ENCODE data around the gene RELB.

The RELB gene

DNA sequence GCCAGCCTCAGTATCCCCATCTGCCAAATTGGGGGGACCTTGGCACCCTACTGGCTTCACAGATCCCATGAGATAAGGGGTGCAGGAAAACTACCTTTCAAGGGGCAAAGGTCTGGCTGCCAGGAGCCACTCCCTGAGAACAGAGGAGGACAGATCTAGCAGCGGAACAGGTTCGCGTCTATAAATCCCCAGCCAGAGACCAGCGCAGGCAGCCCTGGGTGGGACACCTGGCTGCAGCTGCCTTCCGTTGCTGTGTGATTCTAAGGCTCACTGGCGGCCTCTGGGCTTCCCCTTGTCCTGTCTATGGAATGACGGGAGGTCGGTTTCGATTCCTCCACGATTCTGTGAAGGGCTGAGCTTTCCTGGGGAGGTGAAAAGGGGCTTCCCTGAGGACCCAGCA is 7.3 kb downstream of the RELB start:
- H3K4me3 ChIP-seq (ENCODE audit: low read depth in 1 of 2, low read length in 2 of 2): no peak overlapping the region
- H3K27me3 ChIP-seq (ENCODE audit: control insufficient read depth in 1 of 2, insufficient read depth in 2 of 2, low read length in 2 of 2): no peaks in the 10 kb centered on the region
- H3K4me1 ChIP-seq (ENCODE audit: insufficient read depth, low read length): no peaks in the 10 kb centered on the region
- H3K36me3 ChIP-seq (ENCODE audit: insufficient read depth, low read length): peaks cover 10% of the 10 kb centered on the region
- H3K9me3 ChIP-seq (ENCODE audit: low read length): no peaks in the 10 kb centered on the region
- H3K9ac ChIP-seq (ENCODE audit: low read length): no peak overlapping the region
- H3K27ac ChIP-seq (ENCODE audit: low read depth, low read length): no peak overlapping the region

- no peaks in the 10 kb centered on the region for H3K4me1 ChIP-seq (ENCODE audit: insufficient read depth, low read length)
- peaks cover 17% of the 10 kb centered on the region for H3K36me3 ChIP-seq (ENCODE audit: insufficient read depth, low read length)
- no peak overlapping the region for H3K9ac ChIP-seq (ENCODE audit: low read length)
- H3K27me3 ChIP-seq (ENCODE audit: control insufficient read depth in 1 of 2, insufficient read depth in 2 of 2, low read length in 2 of 2): no peaks in the 10 kb centered on the region
- no peak overlapping the region for H3K4me3 ChIP-seq (ENCODE audit: low read depth in 1 of 2, low read length in 2 of 2)
- no peak overlapping the region for H3K27ac ChIP-seq (ENCODE audit: low read depth, low read length)
- H3K9me3 ChIP-seq (ENCODE audit: low read length): no peaks in the 10 kb centered on the region
These were observed 8.5 kb downstream of the RELB start for GRCh38 chr19:45009625-45010255.

DNA sequence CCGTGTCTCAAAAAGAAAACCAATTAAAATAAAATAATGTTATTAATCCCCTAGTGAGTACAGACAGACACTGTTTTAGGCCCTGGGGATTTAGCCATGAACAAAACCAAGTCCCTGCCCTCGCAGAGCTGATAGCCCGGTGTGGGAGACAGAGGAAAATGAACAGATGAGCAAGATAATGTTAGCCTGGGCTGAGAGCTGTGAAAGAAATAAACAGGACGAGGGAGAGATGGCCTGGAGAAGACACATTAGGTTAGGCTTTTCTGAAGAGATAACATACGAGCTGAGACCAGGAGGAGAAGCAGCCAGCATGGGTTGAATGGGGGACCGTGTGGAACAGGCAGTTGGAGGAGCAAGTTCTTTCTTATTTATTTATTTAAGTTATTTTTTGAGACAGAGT is 9.0 kb downstream of the RELB start:
- no peak overlapping the region for H3K9ac ChIP-seq (ENCODE audit: low read length)
- peaks cover 17% of the 10 kb centered on the region for H3K36me3 ChIP-seq (ENCODE audit: insufficient read depth, low read length)
- H3K4me1 ChIP-seq (ENCODE audit: insufficient read depth, low read length): no peaks in the 10 kb centered on the region
- no peak overlapping the region for H3K27ac ChIP-seq (ENCODE audit: low read depth, low read length)
- no peaks in the 10 kb centered on the region for H3K27me3 ChIP-seq (ENCODE audit: control insufficient read depth in 1 of 2, insufficient read depth in 2 of 2, low read length in 2 of 2)
- H3K4me3 ChIP-seq (ENCODE audit: low read depth in 1 of 2, low read length in 2 of 2): no peak overlapping the region
- no peaks in the 10 kb centered on the region for H3K9me3 ChIP-seq (ENCODE audit: low read length)

DNA sequence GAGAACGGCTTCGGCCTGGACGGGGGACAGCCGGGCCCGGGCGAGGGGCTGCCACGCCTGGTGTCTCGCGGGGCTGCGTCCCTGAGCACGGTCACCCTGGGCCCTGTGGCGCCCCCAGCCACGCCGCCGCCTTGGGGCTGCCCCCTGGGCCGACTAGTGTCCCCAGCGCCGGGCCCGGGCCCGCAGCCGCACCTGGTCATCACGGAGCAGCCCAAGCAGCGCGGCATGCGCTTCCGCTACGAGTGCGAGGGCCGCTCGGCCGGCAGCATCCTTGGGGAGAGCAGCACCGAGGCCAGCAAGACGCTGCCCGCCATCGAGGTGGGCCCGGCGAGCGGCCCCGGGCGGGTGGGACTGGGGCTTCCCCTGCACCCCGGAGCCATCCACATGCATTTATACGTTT is 10.7 kb downstream of the RELB start:
- Histone ChIP-seq H3K4me3 (ENCODE audit: low read depth in 1 of 2, low read length in 2 of 2) (no peak overlapping the region), H3K27me3 (ENCODE audit: control insufficient read depth in 1 of 2, insufficient read depth in 2 of 2, low read length in 2 of 2) (no peaks in the 10 kb centered on the region), H3K9me3 (ENCODE audit: low read length) (no peaks in the 10 kb centered on the region), H3K36me3 (ENCODE audit: insufficient read depth, low read length) (peaks cover 16% of the 10 kb centered on the region), H3K4me1 (ENCODE audit: insufficient read depth, low read length) (peaks cover 5% of the 10 kb centered on the region), H3K9ac (ENCODE audit: low read length) (no peak overlapping the region), H3K27ac (ENCODE audit: low read depth, low read length) (no peak overlapping the region)

- no peak overlapping the region for H3K4me3 ChIP-seq (ENCODE audit: low read depth in 1 of 2, low read length in 2 of 2)
- H3K9ac ChIP-seq (ENCODE audit: low read length): no peak overlapping the region
- no peaks in the 10 kb centered on the region for H3K9me3 ChIP-seq (ENCODE audit: low read length)
- H3K36me3 ChIP-seq (ENCODE audit: insufficient read depth, low read length): peaks cover 12% of the 10 kb centered on the region
- no peak overlapping the region for H3K27ac ChIP-seq (ENCODE audit: low read depth, low read length)
- no peaks in the 10 kb centered on the region for H3K27me3 ChIP-seq (ENCODE audit: control insufficient read depth in 1 of 2, insufficient read depth in 2 of 2, low read length in 2 of 2)
- H3K4me1 ChIP-seq (ENCODE audit: insufficient read depth, low read length): peaks cover 8% of the 10 kb centered on the region
These were observed 15.4 kb downstream of the RELB start for GRCh38 chr19:45016388-45017314.

DNA sequence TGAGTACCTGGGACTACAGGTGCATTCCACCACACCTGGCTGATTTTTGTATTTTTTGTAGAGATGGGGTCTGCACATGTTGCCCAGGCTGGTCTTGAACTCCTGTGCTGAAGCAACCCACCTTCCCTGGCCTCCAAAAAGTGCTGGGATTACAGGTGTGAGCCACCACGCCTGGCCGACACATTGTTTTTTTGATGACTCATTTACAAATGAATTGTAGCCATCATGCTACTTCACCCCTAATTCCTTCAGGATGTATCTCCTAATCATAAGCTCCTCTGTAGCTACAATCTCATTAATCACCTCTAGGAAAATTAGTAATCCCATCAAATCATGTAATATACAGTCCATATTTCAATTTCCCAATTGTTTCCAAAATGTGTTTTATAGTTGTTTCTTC is 17.9 kb downstream of the RELB start:
- no peaks in the 10 kb centered on the region for H3K27me3 ChIP-seq (ENCODE audit: control insufficient read depth in 1 of 2, insufficient read depth in 2 of 2, low read length in 2 of 2)
- H3K9ac ChIP-seq (ENCODE audit: low read length): no peak overlapping the region
- H3K4me1 ChIP-seq (ENCODE audit: insufficient read depth, low read length): peaks cover 8% of the 10 kb centered on the region
- peaks cover under 1% of the 10 kb centered on the region for H3K36me3 ChIP-seq (ENCODE audit: insufficient read depth, low read length)
- no peaks in the 10 kb centered on the region for H3K9me3 ChIP-seq (ENCODE audit: low read length)
- H3K27ac ChIP-seq (ENCODE audit: low read depth, low read length): no peak overlapping the region
- no peak overlapping the region for H3K4me3 ChIP-seq (ENCODE audit: low read depth in 1 of 2, low read length in 2 of 2)

DNA sequence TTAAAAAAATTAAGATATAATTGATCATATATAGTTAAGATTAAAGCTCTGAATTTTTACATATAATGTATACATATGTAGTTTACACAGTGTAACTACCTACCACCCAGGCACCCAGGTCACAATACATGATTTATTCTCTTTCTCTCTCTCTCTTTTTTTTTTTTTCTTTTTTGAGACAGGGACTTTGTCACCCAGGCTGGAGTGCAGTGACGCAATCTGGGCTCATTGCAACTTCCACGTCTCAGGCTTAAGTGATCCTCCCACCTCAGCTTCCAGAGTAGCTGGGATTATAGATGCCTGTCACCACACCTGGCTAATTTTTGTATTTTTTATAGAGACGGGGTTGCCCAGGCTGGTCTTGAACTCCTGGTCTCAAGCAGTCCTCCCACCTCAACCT is 18.8 kb downstream of the RELB start:
- Histone ChIP-seq H3K4me3 (ENCODE audit: low read depth in 1 of 2, low read length in 2 of 2) (no peak overlapping the region), H3K27me3 (ENCODE audit: control insufficient read depth in 1 of 2, insufficient read depth in 2 of 2, low read length in 2 of 2) (no peaks in the 10 kb centered on the region), H3K9me3 (ENCODE audit: low read length) (no peaks in the 10 kb centered on the region), H3K36me3 (ENCODE audit: insufficient read depth, low read length) (no peaks in the 10 kb centered on the region), H3K4me1 (ENCODE audit: insufficient read depth, low read length) (peaks cover 8% of the 10 kb centered on the region), H3K27ac (ENCODE audit: low read depth, low read length) (no peak overlapping the region), H3K9ac (ENCODE audit: low read length) (no peak overlapping the region)

DNA sequence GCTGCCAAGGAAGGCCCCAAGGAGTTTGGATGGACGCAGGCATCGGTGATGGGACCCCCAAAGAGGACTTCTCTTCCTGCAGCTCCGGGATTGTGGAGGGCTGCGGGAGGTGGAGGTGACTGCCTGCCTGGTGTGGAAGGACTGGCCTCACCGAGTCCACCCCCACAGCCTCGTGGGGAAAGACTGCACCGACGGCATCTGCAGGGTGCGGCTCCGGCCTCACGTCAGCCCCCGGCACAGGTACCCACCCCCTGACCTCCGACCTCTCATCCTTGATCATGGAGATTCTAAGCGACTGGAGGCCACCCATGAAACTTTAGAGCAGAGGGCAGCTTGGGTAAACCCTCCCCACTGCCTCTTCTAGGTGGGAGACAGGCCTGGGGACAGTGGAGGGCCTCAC is 20.7 kb downstream of the RELB start:
- Histone ChIP-seq H3K36me3 (ENCODE audit: insufficient read depth, low read length) (no peaks in the 10 kb centered on the region), H3K9me3 (ENCODE audit: low read length) (no peaks in the 10 kb centered on the region), H3K9ac (ENCODE audit: low read length) (no peak overlapping the region), H3K27me3 (ENCODE audit: control insufficient read depth in 1 of 2, insufficient read depth in 2 of 2, low read length in 2 of 2) (no peaks in the 10 kb centered on the region), H3K27ac (ENCODE audit: low read depth, low read length) (no peak overlapping the region), H3K4me3 (ENCODE audit: low read depth in 1 of 2, low read length in 2 of 2) (no peak overlapping the region), H3K4me1 (ENCODE audit: insufficient read depth, low read length) (peaks cover 3% of the 10 kb centered on the region)

- Histone ChIP-seq H3K9ac (ENCODE audit: low read length) (no peak overlapping the region), H3K4me1 (ENCODE audit: insufficient read depth, low read length) (no peaks in the 10 kb centered on the region), H3K4me3 (ENCODE audit: low read depth in 1 of 2, low read length in 2 of 2) (no peak overlapping the region), H3K9me3 (ENCODE audit: low read length) (no peaks in the 10 kb centered on the region), H3K27me3 (ENCODE audit: control insufficient read depth in 1 of 2, insufficient read depth in 2 of 2, low read length in 2 of 2) (no peaks in the 10 kb centered on the region), H3K27ac (ENCODE audit: low read depth, low read length) (no peak overlapping the region), H3K36me3 (ENCODE audit: insufficient read depth, low read length) (peaks cover 5% of the 10 kb centered on the region)
These were observed 21.8 kb downstream of the RELB start for GRCh38 chr19:45023048-45023447.

DNA sequence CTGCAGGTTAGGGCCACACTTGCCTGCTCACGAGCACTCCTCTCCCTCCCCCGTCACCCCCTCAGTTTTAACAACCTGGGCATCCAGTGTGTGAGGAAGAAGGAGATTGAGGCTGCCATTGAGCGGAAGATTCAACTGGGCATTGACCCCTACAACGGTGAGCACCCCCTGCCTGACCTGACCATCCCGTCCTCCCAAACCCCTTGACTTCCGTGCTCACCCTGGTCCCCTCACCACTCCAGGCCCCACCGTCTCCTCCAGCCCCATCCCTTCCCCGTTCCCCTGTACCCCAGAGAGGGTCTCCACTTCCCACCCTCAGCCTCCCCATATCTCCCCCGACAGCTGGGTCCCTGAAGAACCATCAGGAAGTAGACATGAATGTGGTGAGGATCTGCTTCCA is 24.0 kb downstream of the RELB start:
- Histone ChIP-seq H3K9me3 (ENCODE audit: low read length) (no peaks in the 10 kb centered on the region), H3K27ac (ENCODE audit: low read depth, low read length) (no peak overlapping the region), H3K27me3 (ENCODE audit: control insufficient read depth in 1 of 2, insufficient read depth in 2 of 2, low read length in 2 of 2) (no peaks in the 10 kb centered on the region), H3K4me1 (ENCODE audit: insufficient read depth, low read length) (no peaks in the 10 kb centered on the region), H3K4me3 (ENCODE audit: low read depth in 1 of 2, low read length in 2 of 2) (no peak overlapping the region), H3K9ac (ENCODE audit: low read length) (no peak overlapping the region), H3K36me3 (ENCODE audit: insufficient read depth, low read length) (peaks cover 13% of the 10 kb centered on the region)

DNA sequence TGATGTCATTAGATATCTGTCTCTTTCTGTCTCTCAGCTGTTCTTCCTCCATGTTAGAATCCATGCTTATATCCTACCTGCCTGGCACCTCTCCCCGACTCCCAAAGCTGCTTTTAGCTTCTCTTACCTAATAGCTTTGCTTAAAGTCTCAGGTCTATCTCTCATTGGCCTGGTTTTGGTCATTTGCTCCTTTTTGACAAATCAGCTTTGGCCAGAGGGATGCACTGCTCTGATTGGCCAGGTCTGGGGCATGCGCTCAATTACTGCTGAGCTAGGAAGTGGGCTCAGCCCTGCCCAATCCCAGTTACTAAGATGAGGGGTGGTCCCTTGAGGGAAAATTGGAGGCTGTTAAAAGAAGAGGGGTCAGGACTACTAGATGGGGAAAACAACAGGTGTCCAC is 26.1 kb downstream of the RELB start:
- Histone ChIP-seq H3K27me3 (ENCODE audit: control insufficient read depth in 1 of 2, insufficient read depth in 2 of 2, low read length in 2 of 2) (no peaks in the 10 kb centered on the region), H3K4me1 (ENCODE audit: insufficient read depth, low read length) (no peaks in the 10 kb centered on the region), H3K9ac (ENCODE audit: low read length) (no peak overlapping the region), H3K36me3 (ENCODE audit: insufficient read depth, low read length) (peaks cover 21% of the 10 kb centered on the region), H3K4me3 (ENCODE audit: low read depth in 1 of 2, low read length in 2 of 2) (no peak overlapping the region), H3K9me3 (ENCODE audit: low read length) (no peaks in the 10 kb centered on the region), H3K27ac (ENCODE audit: low read depth, low read length) (no peak overlapping the region)

DNA sequence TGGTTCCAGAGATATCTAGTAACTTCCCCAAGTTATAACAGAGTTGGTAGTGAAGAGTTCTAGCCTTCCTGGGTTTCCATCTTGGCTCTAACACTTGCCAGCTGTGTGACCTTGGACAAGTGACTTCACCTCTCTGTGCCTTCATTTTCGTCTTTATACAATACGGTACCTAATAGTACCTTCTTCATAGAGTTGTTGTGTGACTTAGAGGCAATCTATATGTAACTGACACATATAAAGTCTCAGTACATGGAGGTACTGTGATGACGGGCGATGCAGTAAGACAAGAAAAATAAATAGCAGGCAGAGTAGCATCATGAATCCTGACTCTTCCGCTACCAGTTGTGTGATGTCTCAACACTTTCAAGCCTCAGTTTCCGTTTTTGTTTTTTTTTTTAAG is 29.6 kb downstream of the RELB start:
- Histone ChIP-seq H3K27me3 (ENCODE audit: control insufficient read depth in 1 of 2, insufficient read depth in 2 of 2, low read length in 2 of 2) (no peaks in the 10 kb centered on the region), H3K4me1 (ENCODE audit: insufficient read depth, low read length) (no peaks in the 10 kb centered on the region), H3K9ac (ENCODE audit: low read length) (no peak overlapping the region), H3K36me3 (ENCODE audit: insufficient read depth, low read length) (peaks cover 28% of the 10 kb centered on the region), H3K9me3 (ENCODE audit: low read length) (no peaks in the 10 kb centered on the region), H3K4me3 (ENCODE audit: low read depth in 1 of 2, low read length in 2 of 2) (no peak overlapping the region), H3K27ac (ENCODE audit: low read depth, low read length) (no peak overlapping the region)

All from muscle layer of colon (tissue), 2 donors.